KMS-11 (cell line): ENCODE results near the gene ARHGEF33.

Experiments used
- H2AFZ ChIP-seq: fragments of 200-600 bp; sonication (generic); 2 replicates; pipeline ENCODE4 v1.6.1; 2016; ENCODE audit warnings: antibody characterized with exemption, mixed run types, low read depth
- H3K27ac ChIP-seq: fragments of 200-600 bp; sonication (generic); 2 replicates; pipeline ENCODE4 v1.6.1; 2016; ENCODE audit warnings: mild to moderate bottlenecking, mixed run types
- H3K27me3 ChIP-seq: fragments of 200-600 bp; sonication (generic); 2 replicates; pipeline ENCODE4 v1.6.1; 2017; ENCODE audit warnings: mild to moderate bottlenecking, low read depth, mixed run types, moderate library complexity; ENCODE audit not compliant: insufficient read depth
- H3K36me3 ChIP-seq: fragments of 200-600 bp; sonication (generic); 2 replicates; pipeline ENCODE4 v1.6.1; 2017; ENCODE audit warnings: mild to moderate bottlenecking, mixed run types; ENCODE audit not compliant: insufficient read depth
- H3K4me1 ChIP-seq: fragments of 200-600 bp; sonication (generic); 2 replicates; pipeline ENCODE4 v1.6.1; 2016; ENCODE audit warnings: mild to moderate bottlenecking, low read depth, mixed run types; ENCODE audit not compliant: poor library complexity, severe bottlenecking
- H3K4me2 ChIP-seq: fragments of 200-600 bp; sonication (generic); 2 replicates; pipeline ENCODE4 v1.7.0; 2016; ENCODE audit warnings: mild to moderate bottlenecking, mixed run types
- H3K4me3 ChIP-seq: fragments of 200-600 bp; sonication (generic); IDR thresholded peaks from 2 replicates; pipeline ENCODE4 v1.6.1; 2017; ENCODE audit warnings: low read depth, low read length, mixed read lengths; ENCODE audit not compliant: insufficient read depth
- H3K79me2 ChIP-seq: fragments of 200-600 bp; sonication (generic); 2 replicates; pipeline ENCODE4 v1.6.1; 2016; ENCODE audit warnings: low read depth, mixed run types; ENCODE audit not compliant: insufficient read depth
- H3K9ac ChIP-seq: fragments of 200-600 bp; sonication (generic); 2 replicates; pipeline ENCODE4 v1.6.1; 2016; ENCODE audit warnings: mild to moderate bottlenecking, mixed run types
- H4K20me1 ChIP-seq: fragments of 200-600 bp; sonication (generic); 2 replicates; pipeline ENCODE4 v1.6.1; 2016; ENCODE audit warnings: mild to moderate bottlenecking, mixed run types; ENCODE audit not compliant: insufficient read depth
- TF ChIP-seq, protein P1 (sequence below): fragments of 200-600 bp; sonication (generic); conservative IDR thresholded peaks from 2 replicates; pipeline ENCODE4 v1.6.1; 2017; ENCODE audit warnings: low read depth, mild to moderate bottlenecking, antibody characterized with exemption, low read length, moderate library complexity, mixed read lengths

Gene ARHGEF33

GRCh38 chr2:38973266-38973665 is 83.6 kb downstream of the ARHGEF33 start:
- no peaks in the 10 kb centered on the region for H3K79me2 ChIP-seq
- no peak overlapping the region for H3K4me3 ChIP-seq
- no peak overlapping the region for H2AFZ ChIP-seq
- TF ChIP-seq, protein P1, sequence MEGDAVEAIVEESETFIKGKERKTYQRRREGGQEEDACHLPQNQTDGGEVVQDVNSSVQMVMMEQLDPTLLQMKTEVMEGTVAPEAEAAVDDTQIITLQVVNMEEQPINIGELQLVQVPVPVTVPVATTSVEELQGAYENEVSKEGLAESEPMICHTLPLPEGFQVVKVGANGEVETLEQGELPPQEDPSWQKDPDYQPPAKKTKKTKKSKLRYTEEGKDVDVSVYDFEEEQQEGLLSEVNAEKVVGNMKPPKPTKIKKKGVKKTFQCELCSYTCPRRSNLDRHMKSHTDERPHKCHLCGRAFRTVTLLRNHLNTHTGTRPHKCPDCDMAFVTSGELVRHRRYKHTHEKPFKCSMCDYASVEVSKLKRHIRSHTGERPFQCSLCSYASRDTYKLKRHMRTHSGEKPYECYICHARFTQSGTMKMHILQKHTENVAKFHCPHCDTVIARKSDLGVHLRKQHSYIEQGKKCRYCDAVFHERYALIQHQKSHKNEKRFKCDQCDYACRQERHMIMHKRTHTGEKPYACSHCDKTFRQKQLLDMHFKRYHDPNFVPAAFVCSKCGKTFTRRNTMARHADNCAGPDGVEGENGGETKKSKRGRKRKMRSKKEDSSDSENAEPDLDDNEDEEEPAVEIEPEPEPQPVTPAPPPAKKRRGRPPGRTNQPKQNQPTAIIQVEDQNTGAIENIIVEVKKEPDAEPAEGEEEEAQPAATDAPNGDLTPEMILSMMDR, result no peak
- no peaks in the 10 kb centered on the region for H3K36me3 ChIP-seq
- no peak overlapping the region for H3K27ac ChIP-seq
- no peaks in the 10 kb centered on the region for H4K20me1 ChIP-seq
- no peaks in the 10 kb centered on the region for H3K4me1 ChIP-seq
- H3K27me3 ChIP-seq, result no peaks in the 10 kb centered on the region
- no peak overlapping the region for H3K9ac ChIP-seq
- no peak overlapping the region for H3K4me2 ChIP-seq

DNA sequence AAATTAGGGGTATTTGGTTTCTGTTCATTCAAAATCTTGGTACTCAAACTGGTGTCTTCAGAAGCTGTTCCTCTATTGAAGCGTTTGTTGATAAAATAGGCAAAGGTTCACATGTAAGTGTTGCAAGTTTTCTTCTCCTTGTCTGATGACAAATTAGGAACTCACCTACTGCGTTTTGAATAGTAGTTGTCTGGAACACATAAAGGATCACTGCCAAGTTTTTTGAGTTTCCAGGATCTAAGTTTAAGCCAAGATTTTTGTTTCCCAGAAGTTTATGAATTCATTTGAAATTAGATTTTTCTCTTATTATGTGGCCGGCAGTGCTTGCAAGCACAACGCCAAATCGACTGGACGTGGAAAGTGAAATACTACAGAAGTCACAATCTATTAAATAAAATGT is 85.4 kb downstream of the ARHGEF33 start:
- H3K4me3 ChIP-seq, result no peak overlapping the region
- no peak overlapping the region for H2AFZ ChIP-seq
- no peaks in the 10 kb centered on the region for H3K4me1 ChIP-seq
- TF ChIP-seq, protein P1, result no peak
- H3K27ac ChIP-seq, result no peak overlapping the region
- no peak overlapping the region for H3K9ac ChIP-seq
- H3K4me2 ChIP-seq, result no peak overlapping the region
- H3K36me3 ChIP-seq, result no peaks in the 10 kb centered on the region
- no peaks in the 10 kb centered on the region for H3K79me2 ChIP-seq
- no peaks in the 10 kb centered on the region for H3K27me3 ChIP-seq
- H4K20me1 ChIP-seq, result no peaks in the 10 kb centered on the region

GRCh38 chr2:38977047-38977446 is 87.4 kb downstream of the ARHGEF33 start:
- no peak overlapping the region for H3K4me3 ChIP-seq
- H3K4me2 ChIP-seq, result no peak overlapping the region
- no peaks in the 10 kb centered on the region for H3K79me2 ChIP-seq
- no peak overlapping the region for H3K27ac ChIP-seq
- TF ChIP-seq, protein P1, result no peak
- no peaks in the 10 kb centered on the region for H3K4me1 ChIP-seq
- H4K20me1 ChIP-seq, result no peaks in the 10 kb centered on the region
- no peak overlapping the region for H2AFZ ChIP-seq
- no peaks in the 10 kb centered on the region for H3K27me3 ChIP-seq
- no peak overlapping the region for H3K9ac ChIP-seq
- H3K36me3 ChIP-seq, result no peaks in the 10 kb centered on the region

- TF ChIP-seq, protein P1, result no peak
- H3K9ac ChIP-seq, result no peak overlapping the region
- H3K4me1 ChIP-seq, result no peaks in the 10 kb centered on the region
- no peaks in the 10 kb centered on the region for H3K36me3 ChIP-seq
- H3K27me3 ChIP-seq, result no peaks in the 10 kb centered on the region
- no peaks in the 10 kb centered on the region for H3K79me2 ChIP-seq
- H4K20me1 ChIP-seq, result no peaks in the 10 kb centered on the region
- no peak overlapping the region for H3K4me2 ChIP-seq
- H3K27ac ChIP-seq, result no peak overlapping the region
- no peak overlapping the region for H3K4me3 ChIP-seq
- no peak overlapping the region for H2AFZ ChIP-seq
Observed at GRCh38 chr2:38978296-38978903, 88.7 kb downstream of the ARHGEF33 start.
